NB4 (cell line): Measurements from ENCODE around the gene TMEM80.

Source experiments
- POLR2A ChIP-seq: IDR thresholded peaks from 2 replicates; pipeline ENCODE4 v1.6.1; 2011; ENCODE audit warnings: mild to moderate bottlenecking; ENCODE audit not compliant: insufficient read length; ENCODE audit errors: extremely low read depth
- TF ChIP-seq, protein P1 (sequence below): IDR thresholded peaks from one replicate; pipeline ENCODE4 v1.5.1; 2012; ENCODE audit warnings: low read depth, low read length
- TF ChIP-seq, protein P2 (sequence below): IDR thresholded peaks from 2 replicates; pipeline ENCODE4 v1.6.1; 2011; ENCODE audit warnings: low read depth, low read length

DNA sequence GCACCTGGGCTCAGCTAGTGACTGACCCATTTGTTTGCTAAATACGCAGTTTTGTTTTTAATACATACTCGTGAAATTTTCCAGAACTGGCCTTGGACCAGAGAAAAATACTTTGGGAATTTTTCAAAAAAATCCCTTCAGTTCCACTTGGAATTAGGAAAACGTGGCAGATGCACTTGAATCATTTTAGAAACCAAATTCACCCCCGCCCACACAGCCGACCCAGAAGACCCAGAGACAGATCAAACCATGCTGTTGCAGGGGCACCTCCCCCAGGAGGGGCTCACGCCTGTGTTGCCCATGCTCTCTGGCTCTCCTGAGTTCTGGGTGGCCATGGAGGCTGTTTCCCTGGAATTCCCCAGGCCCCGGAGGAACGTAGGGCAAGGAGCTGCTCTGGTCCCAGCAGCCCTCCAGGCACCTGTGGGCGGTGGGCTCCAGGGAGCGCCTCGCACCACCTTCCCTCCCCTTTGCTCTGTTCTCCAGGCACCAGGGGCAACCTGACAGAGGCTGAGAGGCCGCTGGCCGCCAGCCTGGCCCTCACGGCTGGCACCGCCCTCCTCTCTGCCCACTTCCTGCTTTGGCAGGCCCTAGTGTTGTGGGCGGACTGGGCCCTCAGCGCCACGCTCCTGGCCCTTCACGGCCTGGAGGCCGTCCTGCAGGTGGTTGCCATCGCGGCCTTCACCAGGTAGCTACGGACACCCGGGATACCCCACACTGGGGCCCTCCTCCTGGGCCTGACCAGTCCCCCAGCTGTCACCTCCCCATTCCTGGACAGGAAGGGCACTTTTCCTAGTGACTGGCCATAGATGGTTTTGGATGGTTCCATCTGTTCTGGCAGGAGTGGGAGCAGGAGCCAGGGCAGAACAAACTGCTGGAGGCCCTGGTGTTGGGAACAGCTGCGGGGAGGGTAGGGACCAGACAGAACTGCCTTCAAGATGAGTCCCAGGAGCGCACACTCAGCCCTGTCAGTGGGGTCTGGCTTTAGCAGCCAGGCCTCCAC, 7.1 kb downstream of the TMEM80 start:
- TF ChIP-seq POLR2A: no peak
- TF ChIP-seq, protein P1, sequence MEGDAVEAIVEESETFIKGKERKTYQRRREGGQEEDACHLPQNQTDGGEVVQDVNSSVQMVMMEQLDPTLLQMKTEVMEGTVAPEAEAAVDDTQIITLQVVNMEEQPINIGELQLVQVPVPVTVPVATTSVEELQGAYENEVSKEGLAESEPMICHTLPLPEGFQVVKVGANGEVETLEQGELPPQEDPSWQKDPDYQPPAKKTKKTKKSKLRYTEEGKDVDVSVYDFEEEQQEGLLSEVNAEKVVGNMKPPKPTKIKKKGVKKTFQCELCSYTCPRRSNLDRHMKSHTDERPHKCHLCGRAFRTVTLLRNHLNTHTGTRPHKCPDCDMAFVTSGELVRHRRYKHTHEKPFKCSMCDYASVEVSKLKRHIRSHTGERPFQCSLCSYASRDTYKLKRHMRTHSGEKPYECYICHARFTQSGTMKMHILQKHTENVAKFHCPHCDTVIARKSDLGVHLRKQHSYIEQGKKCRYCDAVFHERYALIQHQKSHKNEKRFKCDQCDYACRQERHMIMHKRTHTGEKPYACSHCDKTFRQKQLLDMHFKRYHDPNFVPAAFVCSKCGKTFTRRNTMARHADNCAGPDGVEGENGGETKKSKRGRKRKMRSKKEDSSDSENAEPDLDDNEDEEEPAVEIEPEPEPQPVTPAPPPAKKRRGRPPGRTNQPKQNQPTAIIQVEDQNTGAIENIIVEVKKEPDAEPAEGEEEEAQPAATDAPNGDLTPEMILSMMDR: no peak
- TF ChIP-seq, protein P2, sequence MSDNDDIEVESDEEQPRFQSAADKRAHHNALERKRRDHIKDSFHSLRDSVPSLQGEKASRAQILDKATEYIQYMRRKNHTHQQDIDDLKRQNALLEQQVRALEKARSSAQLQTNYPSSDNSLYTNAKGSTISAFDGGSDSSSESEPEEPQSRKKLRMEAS: no peak
